IPS DF 6.9 (cell line): ENCODE data around the gene ZSWIM1.

ENCODE experiments used
- DNase-seq: peaks from one replicate; pipeline ENCODE4 v3.0.0-alpha.2; 2013; ENCODE audit warnings: low read depth, low spot score
- H3K27ac ChIP-seq: one replicate; pipeline ENCODE4 v1.5.1; 2013; ENCODE audit warnings: low read length, control low read depth
- H3K27me3 ChIP-seq: 2 replicates; pipeline ENCODE4 v1.6.1; 2013; ENCODE audit warnings: mild to moderate bottlenecking, low read length; ENCODE audit not compliant: control insufficient read depth, insufficient read depth
- H3K36me3 ChIP-seq: 2 replicates; pipeline ENCODE4 v1.6.1; 2013; ENCODE audit warnings: low read length; ENCODE audit not compliant: control insufficient read depth, insufficient read depth
- H3K4me1 ChIP-seq: 2 replicates; pipeline ENCODE4 v1.6.1; 2013; ENCODE audit warnings: low read length; ENCODE audit not compliant: control insufficient read depth, insufficient read depth
- H3K4me3 ChIP-seq: 2 replicates; pipeline ENCODE4 v1.5.1; 2013; ENCODE audit warnings: mild to moderate bottlenecking, low read length
- H3K9me3 ChIP-seq: 2 replicates; pipeline ENCODE4 v1.6.1; 2013; ENCODE audit warnings: low read length, inconsistent platforms; ENCODE audit not compliant: control insufficient read depth, insufficient read depth
- WGBS: extraction: QIAGEN DNeasy Blood & Tissue Kit; methylation state at CpG from one replicate; pipeline ENCODE4 v1.1.7; 2013; ENCODE audit warnings: mixed read lengths, missing lambda C conversion rate; ENCODE audit not compliant: insufficient read length, insufficient coverage; 5-methylcytosine and 5-hydroxymethylcytosine counted together

Gene ZSWIM1

GRCh38 chr20:45853484-45853883, 27.5 kb upstream of the ZSWIM1 start:
- WGBS, result no CpG with 5 or more reads among the region's 2 CpGs
- no peak overlapping the region for H3K27ac ChIP-seq
- no peak for DNase-seq
- H3K4me1 ChIP-seq, result peaks cover 5% of the 10 kb centered on the region; the same call in 1 of the 2 replicates
- H3K27me3 ChIP-seq, result no peaks in the 10 kb centered on the region
- no peak overlapping the region for H3K4me3 ChIP-seq
- H3K9me3 ChIP-seq, result no peaks in the 10 kb centered on the region
- peaks cover under 1% of the 10 kb centered on the region; the same call in 1 of the 2 replicates for H3K36me3 ChIP-seq

- WGBS, result no CpG with 5 or more reads among the region's 36 CpGs
- Histone ChIP-seq H3K27ac (no peak within 1 kb of the TSS), H3K27me3 (no peaks in the 10 kb centered on the region), H3K9me3 (no peaks in the 10 kb centered on the region), H3K36me3 (no peaks in the 10 kb centered on the region), H3K4me3 (peak within 1 kb of the TSS; percentile 69), H3K4me1 (peaks cover 4% of the 10 kb centered on the region; the same call in 1 of the 2 replicates)
- peak; percentile 100 for DNase-seq
These were observed 23.7 kb upstream of the ZSWIM1 start, which contains the start of the genes ACOT8 and ZSWIM3 for GRCh38 chr20:45857114-45857881. TSS of gene ACOT8 (minus strand) at chr20:45857392. CDS start at chr20:45857315, 77 bp downstream. TSS of gene ZSWIM3 (plus strand) at chr20:45857614. CDS start at chr20:45857826, 212 bp downstream.

GRCh38 chr20:45857882-45858216, 23.2 kb upstream of the ZSWIM1 start:
- Histone ChIP-seq H3K27me3 (no peaks in the 10 kb centered on the region), H3K4me3 (peak overlapping the region; percentile 18; the same call in 1 of the 2 replicates), H3K9me3 (no peaks in the 10 kb centered on the region), H3K36me3 (no peaks in the 10 kb centered on the region), H3K27ac (no peak overlapping the region), H3K4me1 (peaks cover 4% of the 10 kb centered on the region; the same call in 1 of the 2 replicates)
- no peak for DNase-seq
- no CpG with 5 or more reads among the region's 13 CpGs for WGBS

- H3K4me1 ChIP-seq, result peaks cover 3% of the 10 kb centered on the region; the same call in 1 of the 2 replicates
- H3K27me3 ChIP-seq, result no peaks in the 10 kb centered on the region
- H3K9me3 ChIP-seq, result no peaks in the 10 kb centered on the region
- no peak overlapping the region for H3K4me3 ChIP-seq
- no peak overlapping the region for H3K27ac ChIP-seq
- H3K36me3 ChIP-seq, result no peaks in the 10 kb centered on the region
- DNase-seq, result no peak
- WGBS, result no CpG with 5 or more reads among the region's 5 CpGs
These were observed 21.1 kb upstream of the ZSWIM1 start for GRCh38 chr20:45859916-45860315.

GRCh38 chr20:45860560-45861220, 20.3 kb upstream of the ZSWIM1 start:
- Histone ChIP-seq H3K36me3 (no peaks in the 10 kb centered on the region), H3K27ac (no peak overlapping the region), H3K4me3 (no peak overlapping the region), H3K9me3 (no peaks in the 10 kb centered on the region), H3K27me3 (no peaks in the 10 kb centered on the region), H3K4me1 (peaks cover 1% of the 10 kb centered on the region; the same call in 1 of the 2 replicates)
- WGBS, result no CpG with 5 or more reads among the region's 7 CpGs
- no peak for DNase-seq

- Histone ChIP-seq H3K4me1 (peaks cover 1% of the 10 kb centered on the region; the same call in 1 of the 2 replicates), H3K27ac (no peak overlapping the region), H3K4me3 (no peak overlapping the region), H3K9me3 (no peaks in the 10 kb centered on the region), H3K27me3 (no peaks in the 10 kb centered on the region), H3K36me3 (no peaks in the 10 kb centered on the region)
- DNase-seq, result no peak
- no CpG with 5 or more reads among the region's 7 CpGs for WGBS
These were observed 19.6 kb upstream of the ZSWIM1 start for GRCh38 chr20:45861221-45862075.

GRCh38 chr20:45863543-45864470, 17.2 kb upstream of the ZSWIM1 start:
- H3K4me3 ChIP-seq, result no peak overlapping the region
- no peaks in the 10 kb centered on the region for H3K36me3 ChIP-seq
- H3K27me3 ChIP-seq, result no peaks in the 10 kb centered on the region
- no peaks in the 10 kb centered on the region for H3K9me3 ChIP-seq
- H3K4me1 ChIP-seq, result no peaks in the 10 kb centered on the region
- no CpG with 5 or more reads among the region's 7 CpGs for WGBS
- no peak overlapping the region for H3K27ac ChIP-seq
- no peak for DNase-seq

- no peak for DNase-seq
- Histone ChIP-seq H3K4me3 (no peak overlapping the region), H3K27ac (no peak overlapping the region), H3K36me3 (no peaks in the 10 kb centered on the region), H3K4me1 (no peaks in the 10 kb centered on the region), H3K27me3 (no peaks in the 10 kb centered on the region), H3K9me3 (no peaks in the 10 kb centered on the region)
- WGBS, result no CpG with 5 or more reads among the region's 5 CpGs
These were observed 14.6 kb upstream of the ZSWIM1 start for GRCh38 chr20:45866454-45866853.

GRCh38 chr20:45867136-45867818, 13.8 kb upstream of the ZSWIM1 start:
- H3K9me3 ChIP-seq, result no peaks in the 10 kb centered on the region
- no peaks in the 10 kb centered on the region for H3K27me3 ChIP-seq
- H3K4me1 ChIP-seq, result no peaks in the 10 kb centered on the region
- no peak for DNase-seq
- no peaks in the 10 kb centered on the region for H3K36me3 ChIP-seq
- no CpG with 5 or more reads among the region's 6 CpGs for WGBS
- no peak overlapping the region for H3K4me3 ChIP-seq
- H3K27ac ChIP-seq, result no peak overlapping the region
